HEK293T (cell line): ENCODE results near the gene PDSS2.

Source experiments
- ARNT ChIP-seq: fragments of 450-650 bp; IDR thresholded peaks from 2 replicates; pipeline ENCODE4 v1.6.1; 2017; ENCODE audit warnings: mild to moderate bottlenecking
- ELF4 ChIP-seq: fragments of 450-650 bp; IDR thresholded peaks from 2 replicates; pipeline ENCODE4 v1.6.1; 2017; ENCODE audit warnings: antibody characterized with exemption
- FOXA1 ChIP-seq: fragments of 450-650 bp; IDR thresholded peaks from 2 replicates; pipeline ENCODE4 v1.6.1; 2016; ENCODE audit warnings: mild to moderate bottlenecking
- FOXK2 ChIP-seq: fragments of 450-650 bp; IDR thresholded peaks from 2 replicates; pipeline ENCODE4 v1.6.1; 2016; ENCODE audit warnings: mild to moderate bottlenecking
- FOXM1 ChIP-seq: fragments of 450-650 bp; IDR thresholded peaks from 2 replicates; pipeline ENCODE4 v1.6.1; 2017; ENCODE audit warnings: mild to moderate bottlenecking, borderline replicate concordance
- HDGF ChIP-seq: fragments of 450-650 bp; IDR thresholded peaks from 2 replicates; pipeline ENCODE4 v1.6.1; 2017; ENCODE audit warnings: antibody characterized with exemption, borderline replicate concordance
- SP1 ChIP-seq: fragments of 450-650 bp; IDR thresholded peaks from 2 replicates; pipeline ENCODE4 v1.6.1; 2017
- TARDBP ChIP-seq: fragments of 450-650 bp; IDR thresholded peaks from 2 replicates; pipeline ENCODE4 v1.6.1; 2016
- ZNF384 ChIP-seq: fragments of 450-650 bp; IDR thresholded peaks from 2 replicates; pipeline ENCODE4 v1.6.1; 2016

- TF ChIP-seq FOXK2 (no peak), ZNF384 (no peak), HDGF (no peak), TARDBP (no peak), ARNT (no peak), FOXA1 (no peak), ELF4 (no peak), FOXM1 (no peak), SP1 (no peak)
These were observed 315.4 kb downstream of the PDSS2 start for GRCh38 chr6:107144014-107144413.
